GM12878 (cell line): ENCODE data around the gene DNMT1. TPM values are rescaled to one million over a fixed set of nuclear protein-coding genes. Genes with fewer than 3 reads are reported as not detected.

Source experiments
- ASH2L ChIP-seq: fragments of 300-600, 200-600 bp; sonication (generic); IDR thresholded peaks from 2 replicates; pipeline ENCODE4 v1.6.1; 2017; ENCODE audit warnings: low read depth, mild to moderate bottlenecking, borderline replicate concordance
- BACH1 ChIP-seq: fragments of 450-650 bp; IDR thresholded peaks from 2 replicates; pipeline ENCODE4 v1.6.1; 2017; ENCODE audit warnings: mild to moderate bottlenecking, borderline replicate concordance
- BRCA1 ChIP-seq: IDR thresholded peaks from 2 replicates; pipeline ENCODE4 v1.6.1; 2011; ENCODE audit warnings: low read depth, low read length, improper control_type of control experiment
- CHD2 ChIP-seq: IDR thresholded peaks from 2 replicates; pipeline ENCODE4 v1.6.1; 2011; ENCODE audit warnings: low read depth, low read length, improper control_type of control experiment, borderline replicate concordance
- EGR1 ChIP-seq, 2 experiments: IDR thresholded peaks; 1 replicate in 1 of 2; 2 replicates in 1 of 2; pipeline ENCODE4 v1.6.1; 2011 to 2012; ENCODE audit warnings: low read depth in 2 of 2, low read length in 2 of 2, borderline replicate concordance in 1 of 2, mild to moderate bottlenecking in 1 of 2, moderate library complexity in 1 of 2
- EP300 ChIP-seq, 2 experiments: fragments of 150-350 bp in 1 of 2; IDR thresholded peaks; 2 replicates each; pipeline ENCODE4 v1.6.1; 2011 to 2012; ENCODE audit warnings: low read depth in 2 of 2, low read length in 2 of 2, borderline replicate concordance in 1 of 2, improper control_type of control experiment in 1 of 2, inconsistent platforms in 1 of 2; ENCODE audit not compliant: control insufficient read depth in 1 of 2
- FOXK2 ChIP-seq: fragments of 450-650 bp; IDR thresholded peaks from 2 replicates; pipeline ENCODE4 v1.6.1; 2017; ENCODE audit warnings: mild to moderate bottlenecking, moderate library complexity
- IKZF2 ChIP-seq, 2 experiments: fragments of 450-650 bp; IDR thresholded peaks; 2 replicates each; pipeline ENCODE4 v1.6.1; 2017; ENCODE audit warnings: mild to moderate bottlenecking in 2 of 2, moderate library complexity in 2 of 2
- KAT2A ChIP-seq: conservative IDR thresholded peaks from 2 replicates; pipeline ENCODE4 v1.6.1; 2011; ENCODE audit warnings: low read depth, low read length; ENCODE audit not compliant: control insufficient read depth
- NBN ChIP-seq: fragments of 450-650 bp; IDR thresholded peaks from 2 replicates; pipeline ENCODE4 v1.6.1; 2016
- NFXL1 ChIP-seq: fragments of 450-650 bp; IDR thresholded peaks from 2 replicates; pipeline ENCODE4 v1.6.1; 2017; ENCODE audit warnings: antibody characterized with exemption, mild to moderate bottlenecking, borderline replicate concordance
- NR2C2 ChIP-seq: IDR thresholded peaks from 2 replicates; pipeline ENCODE4 v1.6.1; 2011; ENCODE audit warnings: borderline replicate concordance, low read depth; ENCODE audit not compliant: control insufficient read depth, insufficient read length
- PAX5 ChIP-seq: IDR thresholded peaks from 2 replicates; pipeline ENCODE4 v1.6.1; 2011; ENCODE audit warnings: low read depth, low read length, borderline replicate concordance
- PAX8 ChIP-seq: fragments of 450-650 bp; IDR thresholded peaks from 2 replicates; pipeline ENCODE4 v1.6.1; 2017; ENCODE audit warnings: mild to moderate bottlenecking, moderate library complexity
- PML ChIP-seq: IDR thresholded peaks from 2 replicates; pipeline ENCODE4 v1.6.1; 2012; ENCODE audit warnings: low read length, inconsistent platforms
- RAD21 ChIP-seq: IDR thresholded peaks from 2 replicates; pipeline ENCODE4 v1.6.1; 2011; ENCODE audit warnings: mild to moderate bottlenecking, low read depth, low read length, moderate library complexity; ENCODE audit not compliant: insufficient read depth
- RELA ChIP-seq: fragments of 450-650 bp; IDR thresholded peaks from 2 replicates; pipeline ENCODE4 v1.8.0; 2014; ENCODE audit warnings: borderline replicate concordance; ENCODE audit not compliant: partially characterized antibody
- RFX5 ChIP-seq: IDR thresholded peaks from 2 replicates; pipeline ENCODE4 v1.6.1; 2011; ENCODE audit warnings: low read depth, low read length, improper control_type of control experiment
- SIX5 ChIP-seq: IDR thresholded peaks from 2 replicates; pipeline ENCODE4 v1.6.1; 2011; ENCODE audit warnings: mild to moderate bottlenecking, low read depth, low read length, moderate library complexity; ENCODE audit not compliant: severe bottlenecking
- SMAD5 ChIP-seq: IDR thresholded peaks from 2 replicates; pipeline ENCODE4 v1.6.1; 2016; ENCODE audit warnings: antibody characterized with exemption, low read depth
- SMARCA5 ChIP-seq: fragments of 450-650 bp; IDR thresholded peaks from 2 replicates; pipeline ENCODE4 v1.6.1; 2017; ENCODE audit warnings: mild to moderate bottlenecking
- SP1 ChIP-seq: IDR thresholded peaks from one replicate; pipeline ENCODE4 v1.6.1; 2011; ENCODE audit warnings: low read depth, low read length
- STAT1 ChIP-seq: fragments of 450-650 bp; conservative IDR thresholded peaks from 2 replicates; pipeline ENCODE4 v1.6.1; 2014; ENCODE audit warnings: antibody characterized with exemption, mild to moderate bottlenecking
- TARDBP ChIP-seq: IDR thresholded peaks from 2 replicates; pipeline ENCODE4 v1.6.1; 2016; ENCODE audit warnings: borderline replicate concordance
- TCF12 ChIP-seq: IDR thresholded peaks from 2 replicates; pipeline ENCODE4 v1.6.1; 2011; ENCODE audit warnings: low read depth, mild to moderate bottlenecking, low read length
- ZNF217 ChIP-seq: fragments of 450-650 bp; IDR thresholded peaks from 2 replicates; pipeline ENCODE4 v1.6.1; 2017; ENCODE audit warnings: antibody characterized with exemption, mild to moderate bottlenecking
- ZNF622 ChIP-seq: fragments of 450-650 bp; IDR thresholded peaks from 2 replicates; pipeline ENCODE4 v1.6.1; 2017; ENCODE audit warnings: mild to moderate bottlenecking, inconsistent platforms
- polyA plus RNA-seq, 11 experiments: library from polyadenylated mRNA; depleted of rRNA in 4 of 11; unstranded in 6 of 11; stranded (reverse) in 5 of 11; fragments of >200 nt; fragmentation: Nextera tagmentation in 4 of 11; fragmentation: Illumina TruSeq in 1 of 11; extraction: Ambion mirVana in 4 of 11; extraction: Trizol in 1 of 11; gene quantifications; 1 replicate in 1 of 11; 2 replicates in 10 of 11; pipeline versions ENCODE4 v1.2.1 to v1.2.3, GENCODE V29; 2011 to 2016; ENCODE audit warnings: inconsistent platforms in 2 of 11, missing spikeins in 2 of 11, low read depth in 1 of 11
- total RNA-seq, 4 experiments: library from RNA; depleted of rRNA in 3 of 4; stranded (reverse); fragments of >200 nt in 3 of 4; fragmentation: Illumina TruSeq in 1 of 4; extraction: Trizol in 1 of 4; gene quantifications; 2 replicates each; pipeline versions ENCODE4 v1.2.1 to v1.2.3, GENCODE V29; 2013 to 2021
- TF ChIP-seq, protein P1 (sequence below): IDR thresholded peaks from 2 replicates; pipeline ENCODE4 v1.6.1; 2012; ENCODE audit warnings: mild to moderate bottlenecking, low read depth, low read length

Gene DNMT1
- total and polyA plus RNA-seq, 10 of the 15 experiments (the other 5 are each of a cell fraction or from before 2014, with no cell fraction given), result 70.0 to 290 (median 133) TPM

DNA sequence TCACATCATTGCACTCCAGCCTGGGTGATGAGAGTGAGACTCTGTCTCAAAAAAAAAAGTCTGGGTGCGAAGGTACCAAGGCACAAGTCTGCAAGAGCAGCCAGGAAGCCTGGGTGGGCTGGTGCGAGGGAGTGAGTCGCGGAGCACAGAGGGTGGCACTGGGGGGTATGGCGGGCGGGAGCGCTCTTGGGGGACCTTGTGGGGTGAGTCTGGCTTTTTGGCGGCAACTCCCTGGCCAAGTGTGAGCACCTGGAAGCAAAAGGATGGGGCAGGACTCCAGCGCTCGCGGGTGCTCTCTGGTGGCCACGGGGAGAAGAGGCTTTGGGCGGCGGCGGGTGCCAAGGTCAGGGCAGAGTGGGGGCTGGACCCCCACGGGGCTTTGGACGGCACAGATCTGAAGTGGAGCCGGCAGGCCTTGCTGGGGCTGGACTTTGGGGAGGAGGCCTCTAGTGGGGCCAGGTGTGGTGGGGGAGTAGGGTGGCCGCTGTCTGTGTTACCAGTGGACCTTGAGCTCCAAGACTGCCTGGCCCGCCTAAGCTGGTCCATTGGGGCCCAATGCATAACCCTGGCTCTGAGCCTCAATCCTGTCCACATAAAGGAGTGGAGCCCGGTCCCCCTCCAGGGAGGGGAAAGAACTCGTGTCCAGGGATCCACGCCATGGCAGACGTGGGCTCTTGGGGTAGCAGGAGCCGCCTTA is 81.7 kb downstream of the DNMT1 start (continued):
- TF ChIP-seq EGR1 (IDR thresholded peaks at IDR 0.05; ENCODE audit: borderline replicate concordance in 1 of 2, low read depth in 2 of 2, low read length in 2 of 2) (no peak), NR2C2 (no peak), PAX5 (0 out of 2 replicates have a peak, but pooled peaks have one; percentile 4), BACH1 (peak; percentile 48; the same call in 1 of the 2 replicates), TCF12 (0 out of 2 replicates have a peak, but pooled peaks have one; percentile 45), SMAD5 (no peak), NFXL1 (no peak), RELA (no peak), SP1 (no peak), PML (no peak; the same call in 1 of the 2 replicates), BRCA1 (no peak), SIX5 (no peak), RFX5 (no peak), PAX8 (no peak), NBN (peak; percentile 41; the same call in 1 of the 2 replicates), EP300 (IDR thresholded peaks at IDR 0.05; ENCODE audit: borderline replicate concordance in 1 of 2, control insufficient read depth in 1 of 2, low read depth in 2 of 2, low read length in 2 of 2) (no peak), ZNF622 (no peak), SMARCA5 (no peak; the same call in 1 of the 2 replicates), ZNF217 (no peak), KAT2A (no peak), IKZF2 (IDR thresholded peaks at IDR 0.05) (no peak), TARDBP (no peak; the same call in 1 of the 2 replicates), CHD2 (no peak), RAD21 (peak; percentile 81), ASH2L (no peak), STAT1 (no peak), FOXK2 (no peak)
- TF ChIP-seq, protein P1, sequence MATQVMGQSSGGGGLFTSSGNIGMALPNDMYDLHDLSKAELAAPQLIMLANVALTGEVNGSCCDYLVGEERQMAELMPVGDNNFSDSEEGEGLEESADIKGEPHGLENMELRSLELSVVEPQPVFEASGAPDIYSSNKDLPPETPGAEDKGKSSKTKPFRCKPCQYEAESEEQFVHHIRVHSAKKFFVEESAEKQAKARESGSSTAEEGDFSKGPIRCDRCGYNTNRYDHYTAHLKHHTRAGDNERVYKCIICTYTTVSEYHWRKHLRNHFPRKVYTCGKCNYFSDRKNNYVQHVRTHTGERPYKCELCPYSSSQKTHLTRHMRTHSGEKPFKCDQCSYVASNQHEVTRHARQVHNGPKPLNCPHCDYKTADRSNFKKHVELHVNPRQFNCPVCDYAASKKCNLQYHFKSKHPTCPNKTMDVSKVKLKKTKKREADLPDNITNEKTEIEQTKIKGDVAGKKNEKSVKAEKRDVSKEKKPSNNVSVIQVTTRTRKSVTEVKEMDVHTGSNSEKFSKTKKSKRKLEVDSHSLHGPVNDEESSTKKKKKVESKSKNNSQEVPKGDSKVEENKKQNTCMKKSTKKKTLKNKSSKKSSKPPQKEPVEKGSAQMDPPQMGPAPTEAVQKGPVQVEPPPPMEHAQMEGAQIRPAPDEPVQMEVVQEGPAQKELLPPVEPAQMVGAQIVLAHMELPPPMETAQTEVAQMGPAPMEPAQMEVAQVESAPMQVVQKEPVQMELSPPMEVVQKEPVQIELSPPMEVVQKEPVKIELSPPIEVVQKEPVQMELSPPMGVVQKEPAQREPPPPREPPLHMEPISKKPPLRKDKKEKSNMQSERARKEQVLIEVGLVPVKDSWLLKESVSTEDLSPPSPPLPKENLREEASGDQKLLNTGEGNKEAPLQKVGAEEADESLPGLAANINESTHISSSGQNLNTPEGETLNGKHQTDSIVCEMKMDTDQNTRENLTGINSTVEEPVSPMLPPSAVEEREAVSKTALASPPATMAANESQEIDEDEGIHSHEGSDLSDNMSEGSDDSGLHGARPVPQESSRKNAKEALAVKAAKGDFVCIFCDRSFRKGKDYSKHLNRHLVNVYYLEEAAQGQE, result no peak
